Measurements from ENCODE around the gene PEX5L. TPM values are rescaled to one million over a fixed set of nuclear protein-coding genes. Genes with fewer than 3 reads are reported as not detected.

PEX5L gene
- total RNA-seq, 4 donors from 2014 or later, result 1.2 TPM; not detected in 3

DNA sequence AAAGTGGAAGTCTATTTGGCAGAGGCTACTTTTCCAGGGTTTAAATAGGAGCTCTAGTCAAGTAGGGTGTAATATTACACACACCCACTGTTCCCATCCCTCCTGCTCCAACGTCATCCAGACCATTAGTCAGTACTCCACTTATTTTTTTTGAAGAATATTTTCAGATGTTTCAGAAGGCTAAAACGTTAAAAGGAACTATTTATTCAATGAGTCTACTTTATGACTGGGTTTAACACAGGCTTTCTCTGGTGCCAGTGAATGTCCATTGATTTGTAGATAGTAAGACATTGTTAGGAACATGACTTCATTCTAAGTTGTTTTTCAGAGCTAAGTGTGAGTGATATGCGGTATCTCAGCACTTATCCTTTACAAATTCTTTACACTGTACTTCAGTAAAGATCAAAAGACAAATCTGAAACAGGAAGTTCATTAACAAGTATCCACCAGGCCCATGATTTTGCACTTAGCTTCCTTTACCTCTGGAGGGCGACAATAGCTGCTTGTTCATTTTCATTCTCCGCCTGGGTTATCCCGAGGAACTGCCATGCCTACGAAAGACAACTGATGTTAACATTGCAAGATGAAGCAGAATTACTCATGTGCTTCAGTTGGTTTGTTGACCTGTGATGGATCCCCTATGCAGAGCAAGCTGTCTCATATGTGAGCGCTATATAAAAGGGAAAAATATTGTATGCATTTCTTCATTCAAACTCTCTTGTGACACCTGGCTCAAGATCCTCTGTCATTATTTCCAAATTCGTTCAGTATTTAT, 225.2 kb downstream of the PEX5L start:
- DNase-seq, result peak; percentile 12
- Histone ChIP-seq H3K9me3 (no peaks in the 10 kb centered on the region), H3K36me3 (no peaks in the 10 kb centered on the region), H3K4me1 (no peaks in the 10 kb centered on the region), H3K4me3 (no peak overlapping the region), H3K27me3 (no peaks in the 10 kb centered on the region), H3K27ac (no peak overlapping the region)
- TF ChIP-seq EP300 (IDR thresholded peaks at IDR 0.05; ENCODE audit: low read depth), result no peak
- TF ChIP-seq, protein P1, sequence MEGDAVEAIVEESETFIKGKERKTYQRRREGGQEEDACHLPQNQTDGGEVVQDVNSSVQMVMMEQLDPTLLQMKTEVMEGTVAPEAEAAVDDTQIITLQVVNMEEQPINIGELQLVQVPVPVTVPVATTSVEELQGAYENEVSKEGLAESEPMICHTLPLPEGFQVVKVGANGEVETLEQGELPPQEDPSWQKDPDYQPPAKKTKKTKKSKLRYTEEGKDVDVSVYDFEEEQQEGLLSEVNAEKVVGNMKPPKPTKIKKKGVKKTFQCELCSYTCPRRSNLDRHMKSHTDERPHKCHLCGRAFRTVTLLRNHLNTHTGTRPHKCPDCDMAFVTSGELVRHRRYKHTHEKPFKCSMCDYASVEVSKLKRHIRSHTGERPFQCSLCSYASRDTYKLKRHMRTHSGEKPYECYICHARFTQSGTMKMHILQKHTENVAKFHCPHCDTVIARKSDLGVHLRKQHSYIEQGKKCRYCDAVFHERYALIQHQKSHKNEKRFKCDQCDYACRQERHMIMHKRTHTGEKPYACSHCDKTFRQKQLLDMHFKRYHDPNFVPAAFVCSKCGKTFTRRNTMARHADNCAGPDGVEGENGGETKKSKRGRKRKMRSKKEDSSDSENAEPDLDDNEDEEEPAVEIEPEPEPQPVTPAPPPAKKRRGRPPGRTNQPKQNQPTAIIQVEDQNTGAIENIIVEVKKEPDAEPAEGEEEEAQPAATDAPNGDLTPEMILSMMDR (IDR thresholded peaks at IDR 0.05), result peak in 4 of 5 experiments; percentile 9 to 41 (median 34)
- in situ Hi-C loops (cut with MboI; ENCODE audit: low pct_ligation_motif_present in 1 of 4, low pct_unique_long_range_greater_than_20kb in 1 of 4, low sequenced_read_pairs in 3 of 4), result no loop called here
- WGBS, 2 donors (ENCODE audit: low coverage in 1 of 2), result 19 to 21% methylated on average over 8 to 9 of the region's 9 CpGs
- intact Hi-C loops (cut with DNase I; ENCODE audit: low total_unique reads), result no loop called here

DNA sequence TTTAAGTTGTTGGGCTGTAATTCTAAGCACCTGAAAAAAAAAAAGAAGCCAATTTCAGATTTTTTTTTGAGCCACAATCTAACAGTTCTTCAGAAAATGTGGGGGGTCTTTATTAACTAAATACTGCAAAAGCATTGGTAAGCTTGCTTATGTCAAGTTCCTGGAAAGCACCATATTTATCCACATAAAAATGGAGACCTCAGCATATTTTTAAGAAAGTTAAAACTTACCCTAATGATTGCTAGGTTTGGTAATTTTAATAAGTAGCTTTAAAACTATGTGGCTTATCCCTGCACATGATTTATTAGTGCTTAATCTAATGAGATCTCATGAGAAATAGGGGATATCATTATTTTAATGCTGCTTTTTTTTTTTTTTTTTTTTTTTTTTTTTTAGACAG, 227.1 kb downstream of the PEX5L start:
- no peak for DNase-seq
- in situ Hi-C loops (cut with MboI; ENCODE audit: low pct_ligation_motif_present in 1 of 4, low pct_unique_long_range_greater_than_20kb in 1 of 4, low sequenced_read_pairs in 3 of 4), result no loop called here
- no peaks in the 10 kb centered on the region for H3K36me3 ChIP-seq
- no peak overlapping the region for H3K27ac ChIP-seq
- H3K9me3 ChIP-seq, result no peaks in the 10 kb centered on the region
- no peak overlapping the region for H3K4me3 ChIP-seq
- no peaks in the 10 kb centered on the region for H3K4me1 ChIP-seq
- H3K27me3 ChIP-seq, result no peaks in the 10 kb centered on the region
- intact Hi-C loops (cut with DNase I; ENCODE audit: low total_unique reads), result no loop called here
- TF ChIP-seq POLR2AphosphoS5 (IDR thresholded peaks at IDR 0.05), result no peak
- no peak for TF ChIP-seq POLR2A (IDR thresholded peaks at IDR 0.05)
- TF ChIP-seq, protein P1 (IDR thresholded peaks at IDR 0.05), result no peak
- TF ChIP-seq EP300 (IDR thresholded peaks at IDR 0.05; ENCODE audit: low read depth), result no peak

DNA sequence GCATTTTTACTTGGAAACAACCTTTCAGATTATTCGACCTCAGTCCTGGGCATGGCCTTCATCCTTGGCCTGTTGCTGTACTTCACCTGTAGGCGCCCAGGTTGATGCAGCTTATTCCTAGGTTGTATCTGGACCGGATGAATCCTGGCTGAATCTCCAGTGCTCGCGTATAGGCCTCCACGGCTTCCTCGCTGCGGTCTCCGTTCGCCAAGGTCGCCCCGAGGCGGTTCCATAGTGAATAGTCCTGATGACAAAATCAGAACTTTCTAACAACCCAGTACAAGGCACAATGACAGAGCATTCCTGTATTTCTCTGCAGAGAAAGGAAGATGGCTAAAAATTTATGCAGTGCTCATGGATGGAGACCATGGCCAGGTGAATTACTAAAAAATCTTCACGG, 229.1 kb downstream of the PEX5L start:
- H3K27me3 ChIP-seq, result peaks cover 6% of the 10 kb centered on the region
- intact Hi-C loops (cut with DNase I; ENCODE audit: low total_unique reads), result no loop called here
- no peak overlapping the region for H3K4me3 ChIP-seq
- H3K9me3 ChIP-seq, result no peaks in the 10 kb centered on the region
- H3K27ac ChIP-seq, result no peak overlapping the region
- no peaks in the 10 kb centered on the region for H3K36me3 ChIP-seq
- WGBS, 2 donors (ENCODE audit: low coverage in 1 of 2), result 98 to 100% methylated on average over 2 to 14 of the region's 14 CpGs
- TF ChIP-seq POLR2A (IDR thresholded peaks at IDR 0.05), result no peak
- TF ChIP-seq, protein P1 (IDR thresholded peaks at IDR 0.05), result no peak
- H3K4me1 ChIP-seq, result no peaks in the 10 kb centered on the region
- no peak for DNase-seq
- in situ Hi-C loops (cut with MboI; ENCODE audit: low pct_ligation_motif_present in 1 of 4, low pct_unique_long_range_greater_than_20kb in 1 of 4, low sequenced_read_pairs in 3 of 4), result no loop called here

DNA sequence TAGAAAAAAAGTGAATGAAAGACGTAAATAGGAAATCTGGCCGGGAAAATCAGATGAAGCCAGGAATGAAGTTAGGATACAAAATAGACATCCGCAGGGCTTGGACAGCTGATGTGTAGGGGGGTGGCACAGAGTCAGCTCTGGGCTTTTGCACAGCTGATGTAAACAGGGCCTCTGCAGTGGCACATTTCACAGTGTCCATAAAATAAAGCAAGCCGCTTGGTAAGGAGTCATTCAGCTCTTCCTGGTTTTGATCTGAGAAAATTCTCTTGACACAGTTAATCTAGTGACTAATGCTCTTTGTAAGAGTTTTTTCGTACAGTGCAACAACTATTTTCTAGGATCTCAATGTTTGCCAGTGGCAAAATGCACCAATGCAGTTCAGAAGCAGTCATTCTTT, 230.6 kb downstream of the PEX5L start:
- in situ Hi-C loops (cut with MboI; ENCODE audit: low pct_ligation_motif_present in 1 of 4, low pct_unique_long_range_greater_than_20kb in 1 of 4, low sequenced_read_pairs in 3 of 4), result no loop called here

More for the DNA sequence above, 230.6 kb downstream of the PEX5L start:
- Histone ChIP-seq H3K36me3 (no peaks in the 10 kb centered on the region), H3K27me3 (peaks cover 6% of the 10 kb centered on the region), H3K4me3 (no peak overlapping the region), H3K9me3 (no peaks in the 10 kb centered on the region), H3K4me1 (no peaks in the 10 kb centered on the region), H3K27ac (no peak overlapping the region)
- intact Hi-C loops (cut with DNase I; ENCODE audit: low total_unique reads), result no loop called here
- no peak for DNase-seq
- TF ChIP-seq EP300 (IDR thresholded peaks at IDR 0.05; ENCODE audit: low read depth), result no peak
- TF ChIP-seq POLR2A (IDR thresholded peaks at IDR 0.05), result no peak
- TF ChIP-seq, protein P1 (IDR thresholded peaks at IDR 0.05), result no peak
- no peak for TF ChIP-seq POLR2AphosphoS5 (IDR thresholded peaks at IDR 0.05)
- 74 to 76% methylated on average over 5 of the region's 5 CpGs for WGBS, 2 donors (ENCODE audit: low coverage in 1 of 2)
